Activated T-helper 1 cell treated with anti-CD3 and anti-CD28 coated beads, Interleukin-12 subunit alpha, Interleukin-12 subunit beta, Interleukin-2, Interleukin-4 antibody, amounts not matched to agents 30 ng/mL and 10 ng/mL and 1 ng/mL, durations not matched to agents 14 hours and 24 hours and 36 hours (primary cell): Measurements from ENCODE around the gene TMEM200A. TPM values are rescaled to one million over a fixed set of nuclear protein-coding genes. Genes with fewer than 3 reads are reported as not detected.

Experiments
- DNase-seq: peaks from one replicate; pipeline ENCODE4 v3.0.0; 2021; ENCODE audit warnings: low spot score
- H3K27ac Mint-ChIP-seq: one replicate; pipeline ENCODE4 v1.8.0; 2021; ENCODE audit warnings: mild to moderate bottlenecking, mixed read lengths
- H3K27me3 Mint-ChIP-seq: one replicate; pipeline ENCODE4 v1.8.0; 2022; ENCODE audit warnings: mild to moderate bottlenecking, moderate library complexity, mixed read lengths; ENCODE audit not compliant: insufficient read depth
- H3K36me3 Mint-ChIP-seq: one replicate; pipeline ENCODE4 v1.8.0; 2021; ENCODE audit warnings: low read depth, mixed read lengths
- H3K4me1 Mint-ChIP-seq: one replicate; pipeline ENCODE4 v1.8.0; 2021; ENCODE audit warnings: low read depth, mixed read lengths
- H3K4me3 Mint-ChIP-seq: one replicate; pipeline ENCODE4 v1.8.0; 2021; ENCODE audit warnings: mild to moderate bottlenecking, moderate library complexity, mixed read lengths
- H3K9me3 Mint-ChIP-seq: one replicate; pipeline ENCODE4 v1.8.0; 2021; ENCODE audit warnings: mixed read lengths
- intact Hi-C: fragments of 100-400 bp; cut with micrococcal nuclease; formaldehyde crosslinking; loops from one replicate; pipeline ENCODE4 v1.15.1; 2024
- total RNA-seq: library from RNA; stranded (reverse); gene quantifications from 2 replicates; pipeline ENCODE4 v1.2.3, GENCODE V29; 2022

TMEM200A gene
- total RNA-seq, 1 donor from 2014 or later = 0.67 TPM

DNA sequence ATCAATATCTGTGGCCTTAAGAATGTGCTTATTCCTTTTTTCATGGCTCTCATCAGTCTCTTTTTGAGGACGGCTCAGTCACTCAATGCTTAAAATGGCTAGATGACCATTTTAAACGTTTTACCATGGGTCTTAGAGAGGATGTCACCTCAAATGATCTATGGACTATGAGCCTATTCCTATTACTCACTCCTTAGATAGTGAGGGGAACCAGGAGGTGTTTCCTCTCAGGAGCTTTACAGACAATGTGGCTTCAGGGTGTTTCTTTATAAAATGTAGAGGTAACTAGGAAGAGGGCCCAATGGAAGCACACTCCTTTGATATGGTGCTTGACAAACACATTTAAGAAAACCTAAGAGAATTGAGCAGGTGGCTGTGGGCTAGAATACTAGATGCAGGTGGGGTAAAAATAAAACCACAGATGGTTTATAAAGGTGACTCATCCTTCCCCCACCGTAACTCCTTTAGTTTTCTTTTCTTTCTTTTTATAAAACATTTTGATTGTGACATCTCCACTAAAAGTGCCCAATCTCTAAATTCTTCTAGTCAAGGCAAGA lies 1.5 kb upstream of the TMEM200A start:
- intact Hi-C loops = loop anchor here (2.0 kb wide), 1 partner anchor 16 kb away; no protein-coding TSS in a partner anchor
- peaks cover 12% of the 10 kb centered on the region for H3K9me3 Mint-ChIP-seq
- H3K36me3 Mint-ChIP-seq = peaks cover 4% of the 10 kb centered on the region
- peak overlapping the region; percentile 19 for H3K27ac Mint-ChIP-seq
- H3K27me3 Mint-ChIP-seq = peaks cover 42% of the 10 kb centered on the region
- H3K4me1 Mint-ChIP-seq = peaks cover 25% of the 10 kb centered on the region
- DNase-seq = no peak
- peak overlapping the region; percentile 69 for H3K4me3 Mint-ChIP-seq

DNA sequence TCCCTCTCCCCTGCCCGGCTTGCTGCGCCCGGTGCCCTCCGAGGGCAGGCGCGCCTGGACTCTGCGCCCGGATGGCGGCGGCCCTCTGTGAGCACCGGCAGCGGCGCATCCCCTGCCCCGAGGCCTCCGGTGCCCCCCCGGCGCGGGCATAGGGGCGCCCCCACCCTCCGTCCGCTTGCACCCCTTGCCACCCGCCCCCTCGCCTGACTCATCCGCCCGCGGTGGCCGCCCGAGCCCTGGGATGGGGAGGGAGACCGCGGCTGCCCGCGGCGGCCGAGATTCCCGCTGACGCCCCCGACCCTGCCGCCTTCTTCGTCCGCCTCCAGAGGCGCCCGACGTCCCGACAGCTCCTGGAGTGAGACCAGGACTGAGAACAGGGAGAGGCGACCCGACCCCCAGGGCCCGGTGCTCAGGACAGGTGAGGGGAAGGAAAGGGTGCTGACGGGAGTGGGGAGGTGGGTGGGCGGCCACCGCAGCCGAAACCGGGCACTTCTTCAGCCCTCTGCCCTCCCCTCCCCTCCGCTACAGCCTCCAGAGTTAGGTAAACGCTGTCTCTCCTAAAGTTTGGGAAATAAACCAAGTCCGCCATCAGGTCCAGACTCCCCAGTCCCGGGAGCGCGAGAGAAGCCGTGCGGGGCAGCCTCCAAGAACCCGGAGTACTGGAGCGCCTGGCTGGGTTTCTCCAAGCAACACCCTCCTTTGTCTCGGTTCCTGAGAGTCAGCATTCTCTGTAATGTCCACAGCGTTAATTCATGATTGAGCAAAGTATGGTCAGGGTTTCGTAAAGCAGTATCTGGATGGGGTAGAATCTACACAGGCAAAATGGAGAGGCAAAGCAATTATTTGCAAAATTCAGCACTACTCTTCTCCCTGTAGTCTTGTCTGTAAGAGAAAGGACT lies 539 bp downstream of the TMEM200A start:
- peaks cover 50% of the 10 kb centered on the region for H3K27me3 Mint-ChIP-seq
- H3K9me3 Mint-ChIP-seq = peaks cover 4% of the 10 kb centered on the region
- H3K4me3 Mint-ChIP-seq = peak overlapping the region; percentile 78
- DNase-seq = no peak
- H3K4me1 Mint-ChIP-seq = peaks cover 25% of the 10 kb centered on the region
- H3K36me3 Mint-ChIP-seq = peaks cover 4% of the 10 kb centered on the region
- intact Hi-C loops = loop anchor here (2.0 to 5.0 kb wide), 2 partner anchors 146 to 260 kb away; no protein-coding TSS in a partner anchor
- H3K27ac Mint-ChIP-seq = no peak overlapping the region

DNA sequence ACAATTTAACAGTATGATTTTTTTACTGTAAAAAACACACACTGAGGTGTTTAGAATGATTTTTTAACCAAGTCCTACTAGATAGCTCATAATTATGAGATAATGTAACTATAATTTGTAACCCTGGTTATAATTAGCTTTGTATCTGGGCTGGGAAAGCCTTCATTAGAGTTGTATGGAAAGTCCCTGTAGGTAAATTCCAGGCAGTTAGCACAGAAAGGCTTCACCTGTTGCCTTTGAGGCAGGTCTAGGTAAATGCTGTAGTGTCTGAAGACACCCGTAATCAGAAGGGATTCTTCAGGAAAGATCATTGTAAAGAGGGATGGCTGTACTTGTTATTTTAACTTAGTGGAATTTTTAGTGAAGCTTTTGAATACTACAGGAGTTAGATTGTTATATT lies 1.9 kb downstream of the TMEM200A start:
- H3K4me3 Mint-ChIP-seq = no peak overlapping the region

DNA sequence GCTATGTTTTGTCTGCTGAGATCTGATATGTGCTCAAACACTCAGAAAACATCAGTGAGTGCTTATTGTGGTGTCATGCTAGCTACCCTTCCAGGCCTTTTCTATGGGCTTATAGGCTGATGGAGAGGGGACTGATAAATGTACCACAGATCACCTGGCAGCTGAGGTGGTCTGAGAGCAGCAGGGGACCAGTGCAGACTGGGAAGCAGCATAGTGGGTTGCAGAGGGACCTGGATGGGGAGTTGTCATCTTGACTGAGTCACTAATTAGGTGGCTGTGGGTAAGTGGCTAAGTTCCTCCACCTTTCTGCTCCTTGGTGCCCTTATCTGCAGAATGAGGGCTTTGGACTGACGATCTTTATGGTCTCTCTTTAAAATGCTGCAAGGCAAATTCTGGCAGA lies 2.8 kb downstream of the TMEM200A start:
- Mint-ChIP-seq H3K4me3 (no peak overlapping the region), H3K9me3 (no peaks in the 10 kb centered on the region), H3K4me1 (peaks cover 25% of the 10 kb centered on the region), H3K36me3 (peaks cover 4% of the 10 kb centered on the region), H3K27ac (no peak overlapping the region), H3K27me3 (peaks cover 48% of the 10 kb centered on the region)
- intact Hi-C loops = loop anchor here (5.0 kb wide), 1 partner anchor 144 kb away; no protein-coding TSS in a partner anchor
- no peak for DNase-seq

More for the DNA sequence above, 1.9 kb downstream of the TMEM200A start:
- Mint-ChIP-seq H3K4me1 (peaks cover 25% of the 10 kb centered on the region), H3K27me3 (peaks cover 53% of the 10 kb centered on the region), H3K36me3 (peaks cover 4% of the 10 kb centered on the region), H3K27ac (no peak overlapping the region), H3K9me3 (peaks cover 4% of the 10 kb centered on the region)
- no peak for DNase-seq
- intact Hi-C loops = loop anchor here (2.0 to 5.0 kb wide), 2 partner anchors 145 to 259 kb away; no protein-coding TSS in a partner anchor

DNA sequence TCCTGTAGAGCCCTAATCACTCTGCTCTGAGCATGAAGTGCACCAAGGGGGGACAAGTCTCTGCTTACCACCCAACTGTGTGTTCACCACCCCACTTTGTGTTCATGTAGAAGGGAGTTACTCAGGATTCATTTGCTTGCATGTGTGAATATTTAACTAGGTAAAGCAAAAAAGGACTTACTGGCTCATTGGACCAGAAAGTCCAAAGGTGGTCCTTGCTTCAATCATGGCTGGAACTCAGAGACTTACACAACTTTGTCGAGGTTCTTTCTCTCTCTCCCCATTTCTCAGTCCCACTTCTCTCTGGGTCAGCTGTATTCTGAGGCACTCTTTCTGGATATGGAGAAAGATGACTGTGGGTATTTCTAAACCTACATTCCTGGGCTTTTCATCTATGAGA lies 4.0 kb downstream of the TMEM200A start:
- H3K27ac Mint-ChIP-seq = no peak overlapping the region
- no peak for DNase-seq
- H3K27me3 Mint-ChIP-seq = peaks cover 41% of the 10 kb centered on the region
- peaks cover 17% of the 10 kb centered on the region for H3K4me1 Mint-ChIP-seq
- peaks cover 2% of the 10 kb centered on the region for H3K36me3 Mint-ChIP-seq
- H3K9me3 Mint-ChIP-seq = no peaks in the 10 kb centered on the region
- intact Hi-C loops = loop anchor here (5.0 kb wide), 1 partner anchor 142 kb away; no protein-coding TSS in a partner anchor
- no peak overlapping the region for H3K4me3 Mint-ChIP-seq

DNA sequence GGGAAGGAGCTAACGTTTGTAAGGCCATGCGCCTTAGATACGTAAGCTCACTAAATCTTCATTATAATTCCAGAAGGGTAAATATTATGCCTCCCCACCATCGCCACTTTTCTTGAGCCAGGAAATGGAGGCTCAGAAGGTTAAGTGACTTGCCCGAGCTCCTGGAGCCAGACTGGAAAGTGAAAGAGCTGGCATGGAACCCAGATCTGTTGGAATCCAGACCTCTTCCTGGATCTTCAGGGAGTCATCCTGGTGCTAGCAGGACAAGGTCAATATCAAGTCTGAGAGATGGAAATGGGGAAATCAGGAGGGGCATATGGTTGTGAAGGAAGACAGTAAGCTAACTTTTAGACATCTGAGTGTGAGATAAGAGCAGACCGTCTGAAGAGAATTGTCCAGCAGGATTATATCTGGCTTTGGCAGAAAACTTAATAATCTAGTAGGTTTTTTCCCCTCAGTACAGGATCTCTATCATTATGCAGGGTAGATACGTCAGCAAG lies 6.2 kb downstream of the TMEM200A start:
- Mint-ChIP-seq H3K4me3 (no peak overlapping the region), H3K4me1 (peaks cover 9% of the 10 kb centered on the region), H3K9me3 (no peaks in the 10 kb centered on the region), H3K27me3 (peaks cover 37% of the 10 kb centered on the region), H3K27ac (no peak overlapping the region), H3K36me3 (no peaks in the 10 kb centered on the region)
- intact Hi-C loops = no loop called here
- no peak for DNase-seq

DNA sequence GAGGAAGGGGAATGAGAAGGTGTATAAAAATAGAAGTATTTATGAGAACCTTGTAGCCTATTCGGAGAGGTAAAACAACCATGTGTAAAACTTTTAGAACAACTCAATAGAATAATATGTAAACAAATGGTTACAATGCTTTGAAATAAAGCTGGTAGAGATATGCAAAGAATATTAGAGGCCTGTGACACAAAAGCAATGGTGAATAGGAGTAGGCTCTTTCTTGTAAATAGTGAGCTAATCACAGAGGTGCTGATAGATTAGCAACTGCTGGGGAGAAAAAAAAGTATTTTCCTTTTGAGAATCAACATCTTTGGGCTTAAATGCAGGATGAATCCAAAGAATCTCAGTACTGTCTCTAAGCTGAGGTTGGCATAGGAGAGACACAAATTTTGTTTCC lies 7.0 kb downstream of the TMEM200A start:
- DNase-seq = no peak
- intact Hi-C loops = no loop called here
- no peak overlapping the region for H3K4me3 Mint-ChIP-seq

DNA sequence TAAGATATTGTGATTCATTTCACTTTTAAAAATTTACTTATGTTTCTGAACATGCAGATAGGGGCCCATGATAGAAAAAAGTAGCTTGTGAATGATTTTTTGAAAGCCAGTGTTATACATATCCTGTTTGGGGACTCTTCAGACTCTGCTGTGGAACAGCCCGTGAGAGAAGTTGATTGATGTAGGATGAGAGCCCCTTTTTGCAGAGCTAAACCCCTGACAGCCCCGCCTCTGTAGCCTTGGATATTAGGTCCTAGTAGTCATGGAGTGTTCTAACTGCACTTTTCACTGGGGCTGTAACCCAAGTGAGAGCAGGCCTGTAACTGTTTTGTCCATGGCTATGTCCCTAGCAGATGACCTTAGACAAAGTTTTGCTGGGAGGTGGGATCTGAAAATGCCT lies 8.2 kb downstream of the TMEM200A start:
- no peak overlapping the region for H3K4me3 Mint-ChIP-seq
- no peak for DNase-seq
- H3K9me3 Mint-ChIP-seq = no peaks in the 10 kb centered on the region
- peaks cover 18% of the 10 kb centered on the region for H3K27me3 Mint-ChIP-seq
- intact Hi-C loops = no loop called here
- no peak overlapping the region for H3K27ac Mint-ChIP-seq
- no peaks in the 10 kb centered on the region for H3K36me3 Mint-ChIP-seq
- no peaks in the 10 kb centered on the region for H3K4me1 Mint-ChIP-seq

More for the DNA sequence above, 7.0 kb downstream of the TMEM200A start:
- Mint-ChIP-seq H3K36me3 (no peaks in the 10 kb centered on the region), H3K27ac (no peak overlapping the region), H3K9me3 (no peaks in the 10 kb centered on the region), H3K27me3 (peaks cover 30% of the 10 kb centered on the region), H3K4me1 (peaks cover 6% of the 10 kb centered on the region)

DNA sequence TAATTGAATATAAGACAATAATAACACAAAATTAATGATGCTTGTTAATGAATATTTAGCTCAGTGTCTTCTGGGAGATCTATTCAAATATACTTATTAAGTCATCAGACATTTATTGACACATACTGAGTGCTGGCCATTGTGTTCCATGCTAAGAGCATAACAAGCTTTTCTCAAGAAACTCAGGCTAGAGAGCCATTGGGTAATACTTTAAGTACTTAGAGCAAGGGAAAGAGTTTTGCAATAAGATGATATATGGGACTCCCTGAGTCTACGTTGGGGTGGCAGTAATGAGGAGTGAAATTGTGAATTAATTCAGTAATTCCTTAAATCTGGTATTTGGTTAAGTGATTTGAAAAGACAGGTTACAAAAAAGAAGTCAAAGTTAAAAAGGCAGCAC lies 11.1 kb downstream of the TMEM200A start:
- DNase-seq = no peak
- Mint-ChIP-seq H3K27me3 (peaks cover 7% of the 10 kb centered on the region), H3K4me3 (no peak overlapping the region), H3K9me3 (peaks cover 3% of the 10 kb centered on the region), H3K4me1 (peaks cover 10% of the 10 kb centered on the region), H3K27ac (no peak overlapping the region), H3K36me3 (peaks cover 2% of the 10 kb centered on the region)
- intact Hi-C loops = no loop called here

DNA sequence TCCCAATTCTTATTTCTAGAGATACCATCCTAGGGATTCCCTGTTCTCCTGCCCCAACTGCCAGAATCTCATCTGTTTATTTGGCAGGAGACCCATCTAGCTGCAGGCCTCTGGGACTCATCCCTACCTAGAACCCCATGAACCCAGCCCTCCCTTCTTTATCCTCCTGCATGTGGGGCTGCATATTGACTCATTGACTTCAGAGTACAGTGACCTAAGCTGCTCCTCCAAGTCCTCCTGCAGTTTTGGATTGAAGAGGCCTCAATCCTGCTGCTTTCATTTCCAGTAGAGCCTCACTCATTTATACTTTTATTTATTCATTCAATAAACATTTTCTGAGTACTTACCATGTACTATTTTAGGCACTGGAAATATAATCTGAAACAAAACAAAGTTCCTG lies 11.6 kb downstream of the TMEM200A start:
- Mint-ChIP-seq H3K9me3 (peaks cover 4% of the 10 kb centered on the region), H3K27me3 (peaks cover 5% of the 10 kb centered on the region), H3K27ac (no peak overlapping the region), H3K36me3 (peaks cover 2% of the 10 kb centered on the region), H3K4me1 (peaks cover 15% of the 10 kb centered on the region), H3K4me3 (no peak overlapping the region)
- intact Hi-C loops = no loop called here
- DNase-seq = no peak

DNA sequence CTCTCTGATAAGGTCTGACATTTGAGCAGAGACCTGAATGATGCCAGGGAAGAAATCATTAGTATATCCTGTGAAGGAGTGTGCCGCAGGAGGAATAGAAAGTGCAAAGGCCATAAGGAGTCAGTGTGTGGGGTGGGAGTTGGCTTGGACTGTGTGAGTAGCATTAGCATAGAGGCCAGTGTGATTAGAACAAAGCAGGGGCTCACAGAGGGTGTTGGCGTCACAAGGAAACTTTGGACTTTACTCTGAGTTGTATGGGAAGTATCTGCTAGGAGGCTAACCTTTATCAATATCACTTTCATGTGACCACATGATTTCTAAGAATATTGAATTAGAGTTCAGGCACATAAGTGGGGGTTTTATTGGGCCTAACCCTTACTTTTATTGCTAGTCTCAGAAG lies 12.1 kb downstream of the TMEM200A start:
- intact Hi-C loops = no loop called here
- Mint-ChIP-seq H3K36me3 (peaks cover 2% of the 10 kb centered on the region), H3K27ac (no peak overlapping the region), H3K4me1 (peaks cover 19% of the 10 kb centered on the region), H3K4me3 (no peak overlapping the region), H3K27me3 (peaks cover 5% of the 10 kb centered on the region), H3K9me3 (peaks cover 4% of the 10 kb centered on the region)
- DNase-seq = no peak

DNA sequence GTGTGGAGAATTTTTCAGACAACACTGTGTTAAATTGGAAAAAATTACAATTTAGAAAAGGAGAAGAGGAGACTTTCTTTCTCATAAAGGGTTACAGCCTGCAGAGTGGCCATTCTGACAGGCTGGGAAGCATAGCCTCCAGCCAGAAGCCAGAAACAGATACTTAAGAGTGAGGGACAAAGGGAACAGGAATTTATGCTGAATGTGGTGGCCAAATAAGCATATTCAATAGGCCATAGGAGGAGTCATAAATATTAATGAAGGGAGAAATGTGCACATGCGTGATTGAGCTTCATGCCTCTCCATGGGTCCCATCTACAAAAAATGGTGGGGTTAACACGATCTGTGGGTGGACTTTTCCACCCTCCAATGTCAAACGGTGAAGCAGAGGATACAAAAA lies 13.4 kb downstream of the TMEM200A start:
- Mint-ChIP-seq H3K4me3 (no peak overlapping the region), H3K9me3 (peaks cover 4% of the 10 kb centered on the region), H3K27ac (no peak overlapping the region), H3K36me3 (peaks cover 2% of the 10 kb centered on the region), H3K4me1 (peaks cover 19% of the 10 kb centered on the region), H3K27me3 (peaks cover 5% of the 10 kb centered on the region)
- no peak for DNase-seq
- intact Hi-C loops = no loop called here

DNA sequence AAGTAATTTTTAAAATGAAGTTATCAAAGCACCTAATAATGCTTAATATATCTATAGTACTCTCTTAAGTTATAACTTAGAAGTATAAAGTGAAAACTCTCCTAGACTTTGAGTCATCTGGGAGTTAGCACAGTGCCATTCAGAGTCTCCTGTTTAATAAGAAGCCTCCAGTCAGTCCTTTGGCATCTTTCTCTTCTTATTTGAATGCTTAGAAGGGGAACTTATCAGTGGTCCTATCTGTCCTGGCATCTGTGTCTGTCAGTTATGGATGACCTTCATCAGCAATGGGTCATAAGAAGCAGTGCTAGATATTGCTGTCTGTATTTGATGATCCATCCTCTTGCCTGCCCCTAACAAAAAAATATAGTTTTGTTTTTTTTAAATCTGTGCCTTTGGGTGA lies 15.2 kb downstream of the TMEM200A start:
- Mint-ChIP-seq H3K27me3 (peaks cover 5% of the 10 kb centered on the region), H3K4me3 (no peak overlapping the region), H3K4me1 (peaks cover 19% of the 10 kb centered on the region), H3K27ac (no peak overlapping the region), H3K9me3 (peaks cover 4% of the 10 kb centered on the region), H3K36me3 (peaks cover 2% of the 10 kb centered on the region)
- no peak for DNase-seq
- intact Hi-C loops = loop anchor here (2.0 kb wide), 1 partner anchor 16 kb away; no protein-coding TSS in a partner anchor
